H1 (cell line): ENCODE results near the gene IL2RG. TPM values are rescaled to one million over a fixed set of nuclear protein-coding genes. Genes with fewer than 3 reads are reported as not detected.

Experiments
- CTCF ChIA-PET: fragments of 300-600 bp; sonication (Branson Sonifier 250); formaldehyde crosslinking; loops from one replicate; lab custom pipeline; 2021; ENCODE audit not compliant: partially characterized antibody; lab: Charles Lee
- POLR2A ChIA-PET: fragments of 300-600 bp; sonication (Branson Sonifier 250); formaldehyde crosslinking; loops from one replicate; lab custom pipeline; 2021; ENCODE audit warnings: inconsistent platforms; ENCODE audit not compliant: partially characterized antibody; lab: Charles Lee
- DNase-seq, 2 experiments: peaks; one replicate each; pipeline versions ENCODE4 v3.0.0 to v3.0.0-alpha.2; 2010 to 2022; ENCODE audit warnings: low spot score in 2 of 2, low read depth in 1 of 2, mixed read lengths in 1 of 2
- FAIRE-seq: peaks from 2 replicates; lab custom pipeline; 2011; peaks lifted over from hg19 to GRCh38; lab: Jason Lieb, UNC
- H2AFZ ChIP-seq: 2 replicates; pipeline ENCODE4 v1.8.1; 2012; ENCODE audit warnings: low read length, inconsistent platforms
- H2AK5ac ChIP-seq: 2 replicates; pipeline ENCODE4 v1.6.1; 2013; ENCODE audit warnings: low read depth, low read length
- H2BK120ac ChIP-seq: replicated peaks from 2 replicates; pipeline ENCODE3; 2013; ENCODE audit warnings: low read depth, low read length, inconsistent platforms
- H2BK12ac ChIP-seq: 2 replicates; pipeline ENCODE4 v1.6.1; 2013; ENCODE audit warnings: low read depth, low read length
- H2BK15ac ChIP-seq: 2 replicates; pipeline ENCODE4 v1.6.1; 2013; ENCODE audit warnings: low read length
- H2BK20ac ChIP-seq: 2 replicates; pipeline ENCODE4 v1.6.1; 2013; ENCODE audit warnings: low read length
- H2BK5ac ChIP-seq: 2 replicates; pipeline ENCODE4 v1.6.1; 2013; ENCODE audit warnings: low read depth, low read length
- H3K14ac ChIP-seq: 2 replicates; pipeline ENCODE4 v1.6.1; 2013; ENCODE audit warnings: inconsistent platforms; ENCODE audit not compliant: insufficient read length
- H3K18ac ChIP-seq: 2 replicates; pipeline ENCODE4 v1.6.1; 2013; ENCODE audit warnings: low read length; ENCODE audit errors: extremely low read depth
- H3K23ac ChIP-seq: 2 replicates; pipeline ENCODE4 v1.6.1; 2013; ENCODE audit warnings: inconsistent platforms; ENCODE audit not compliant: insufficient read length
- H3K23me2 ChIP-seq: 2 replicates; pipeline ENCODE4 v1.6.1; 2013; ENCODE audit warnings: low read depth, low read length
- H3K27ac ChIP-seq: 2 replicates; pipeline ENCODE4 v1.6.1; 2011; ENCODE audit warnings: low read depth, low read length, inconsistent platforms
- H3K27me3 ChIP-seq, 4 experiments: replicated peaks in 1 of 4; 1 replicate in 1 of 4; 2 replicates in 3 of 4; pipeline versions ENCODE4 v1.6.1 to v1.8.1; 2011 to 2013; ENCODE audit warnings: low read length in 3 of 4, mild to moderate bottlenecking in 3 of 4, inconsistent platforms in 2 of 4, mixed read lengths in 2 of 4, moderate library complexity in 1 of 4; ENCODE audit not compliant: control insufficient read depth in 3 of 4, insufficient read depth in 3 of 4; ENCODE audit errors: extremely low read depth in 1 of 4
- H3K36me3 ChIP-seq, 4 experiments: 2 replicates each; pipeline versions ENCODE4 v1.6.1 to v1.8.1; 2011 to 2013; ENCODE audit warnings: mild to moderate bottlenecking in 4 of 4, low read length in 3 of 4, moderate library complexity in 2 of 4, control low read depth in 1 of 4, inconsistent platforms in 1 of 4; ENCODE audit not compliant: insufficient read depth in 4 of 4, control insufficient read depth in 2 of 4
- H3K4ac ChIP-seq: replicated peaks from 2 replicates; pipeline ENCODE3; 2013; ENCODE audit warnings: low read length, low read depth, mixed read lengths, inconsistent platforms; ENCODE audit not compliant: insufficient read length
- H3K4me1 ChIP-seq, 4 experiments: replicated peaks in 1 of 4; 1 replicate in 1 of 4; 2 replicates in 3 of 4; pipeline versions ENCODE4 v1.6.1 to v1.8.1; 2011 to 2013; ENCODE audit warnings: low read length in 3 of 4, inconsistent platforms in 2 of 4, mixed read lengths in 1 of 4; ENCODE audit not compliant: insufficient read depth in 4 of 4, control insufficient read depth in 3 of 4
- H3K4me2 ChIP-seq, 2 experiments: 2 replicates each; pipeline versions ENCODE4 v1.6.1 to v1.8.1; 2011 to 2013; ENCODE audit warnings: low read depth in 2 of 2, low read length in 2 of 2, control low read depth in 1 of 2, inconsistent platforms in 1 of 2, mild to moderate bottlenecking in 1 of 2; ENCODE audit not compliant: insufficient read depth in 1 of 2
- H3K4me3 ChIP-seq, 4 experiments: fragments of 200-600, 300-600 bp in 1 of 4; sonication (generic), shearing (Covaris generic), sonication (Bioruptor Twin) in 1 of 4; 2 replicates each; pipeline versions ENCODE4 v1.5.1 to v1.8.1; 2011 to 2016; ENCODE audit warnings: low read length in 4 of 4, low read depth in 3 of 4, control low read depth in 2 of 4, inconsistent platforms in 2 of 4, mild to moderate bottlenecking in 2 of 4, mixed read lengths in 1 of 4, moderate library complexity in 1 of 4; ENCODE audit not compliant: insufficient read depth in 2 of 4; ENCODE audit errors: extremely low read depth in 1 of 4
- H3K56ac ChIP-seq: replicated peaks from 2 replicates; pipeline ENCODE3; 2013; ENCODE audit warnings: low read depth, mild to moderate bottlenecking, mixed read lengths, low read length, inconsistent platforms; ENCODE audit not compliant: insufficient read length
- H3K79me1 ChIP-seq: 2 replicates; pipeline ENCODE4 v1.6.1; 2013; ENCODE audit warnings: low read depth, low read length, control low read depth
- H3K79me2 ChIP-seq, 2 experiments: 2 replicates each; pipeline versions ENCODE4 v1.6.1 to v1.8.1; 2012 to 2013; ENCODE audit warnings: low read length in 2 of 2, mild to moderate bottlenecking in 2 of 2, inconsistent platforms in 1 of 2; ENCODE audit not compliant: insufficient read depth in 2 of 2, control insufficient read depth in 1 of 2
- H3K9ac ChIP-seq, 4 experiments: replicated peaks in 1 of 4; 1 replicate in 1 of 4; 2 replicates in 3 of 4; pipeline versions ENCODE4 v1.6.1 to v1.8.1; 2011 to 2013; ENCODE audit warnings: low read depth in 3 of 4, low read length in 3 of 4, control low read depth in 2 of 4, mild to moderate bottlenecking in 2 of 4, moderate library complexity in 2 of 4, inconsistent platforms in 1 of 4; ENCODE audit errors: extremely low read depth in 1 of 4
- H3K9me3 ChIP-seq, 2 experiments: 2 replicates each; pipeline versions ENCODE4 v1.6.1 to v1.8.1; 2012 to 2013; ENCODE audit warnings: mild to moderate bottlenecking in 2 of 2, moderate library complexity in 2 of 2, control low read depth in 1 of 2, inconsistent platforms in 1 of 2, low read depth in 1 of 2, low read length in 1 of 2, mixed read lengths in 1 of 2; ENCODE audit not compliant: insufficient read depth in 2 of 2
- H4K20me1 ChIP-seq, 2 experiments: replicated peaks in 1 of 2; 2 replicates each; pipeline versions ENCODE3 to v1.8.1; 2011 to 2013; ENCODE audit warnings: inconsistent platforms in 2 of 2, low read length in 2 of 2, mild to moderate bottlenecking in 1 of 2; ENCODE audit not compliant: insufficient read depth in 2 of 2, control insufficient read depth in 1 of 2
- H4K5ac ChIP-seq: 2 replicates; pipeline ENCODE4 v1.6.1; 2013; ENCODE audit warnings: low read length, low read depth, mixed read lengths, inconsistent platforms; ENCODE audit not compliant: insufficient read length
- H4K8ac ChIP-seq: 2 replicates; pipeline ENCODE4 v1.8.0; 2013; ENCODE audit warnings: mild to moderate bottlenecking, moderate library complexity, low read length, inconsistent platforms; ENCODE audit not compliant: insufficient read depth; ENCODE audit errors: extremely low read depth
- H4K91ac ChIP-seq: replicated peaks from 2 replicates; pipeline ENCODE3; 2013; ENCODE audit warnings: low read length, mixed read lengths, inconsistent platforms; ENCODE audit not compliant: insufficient read length
- ATF2 ChIP-seq: IDR thresholded peaks from 2 replicates; pipeline ENCODE4 v1.6.1; 2012; ENCODE audit warnings: low read length, inconsistent platforms
- CTBP2 ChIP-seq: IDR thresholded peaks from 2 replicates; pipeline ENCODE4 v1.7.0; 2011; ENCODE audit warnings: borderline replicate concordance, mild to moderate bottlenecking, moderate library complexity, mixed read lengths, low read length; ENCODE audit not compliant: insufficient read depth, insufficient read length
- CTCF ChIP-seq, 3 experiments: IDR thresholded peaks; 1 replicate in 2 of 3; 2 replicates in 1 of 3; pipeline versions ENCODE4 v1.5.1 to v1.6.1; 2011; ENCODE audit warnings: low read length in 3 of 3, mild to moderate bottlenecking in 3 of 3, inconsistent platforms in 2 of 3, low read depth in 1 of 3, moderate library complexity in 1 of 3; ENCODE audit not compliant: insufficient read depth in 1 of 3; ENCODE audit errors: control extremely low read depth in 1 of 3
- FOSL1 ChIP-seq: IDR thresholded peaks from 2 replicates; pipeline ENCODE4 v1.6.1; 2011; ENCODE audit warnings: mild to moderate bottlenecking, low read depth, low read length, moderate library complexity; ENCODE audit not compliant: insufficient read depth
- KDM1A ChIP-seq: fragments of 200-600, 300-600 bp; sonication (generic); IDR thresholded peaks from 2 replicates; pipeline ENCODE4 v1.7.1; 2016; ENCODE audit warnings: mild to moderate bottlenecking, low read length, borderline replicate concordance
- MAFK ChIP-seq: IDR thresholded peaks from 2 replicates; pipeline ENCODE4 v1.6.1; 2012; ENCODE audit warnings: low read depth, mild to moderate bottlenecking, improper control_type of control experiment, low read length
- MAX ChIP-seq: IDR thresholded peaks from 2 replicates; pipeline ENCODE4 v1.6.1; 2012; ENCODE audit warnings: inconsistent platforms
- RAD21 ChIP-seq, 2 experiments: IDR thresholded peaks in 1 of 2; conservative IDR thresholded peaks in 1 of 2; 2 replicates each; pipeline ENCODE4 v1.6.1; 2011; ENCODE audit warnings: low read depth in 2 of 2, low read length in 2 of 2, improper control_type of control experiment in 1 of 2, inconsistent platforms in 1 of 2, mild to moderate bottlenecking in 1 of 2, moderate library complexity in 1 of 2
- SP2 ChIP-seq: IDR thresholded peaks from 2 replicates; pipeline ENCODE4 v1.6.1; 2012; ENCODE audit warnings: mild to moderate bottlenecking, low read length, inconsistent platforms
- WGBS, 2 experiments: shearing (Covaris generic) in 1 of 2; methylation state at CpG; one replicate each; pipeline versions ENCODE4 v1.1.6 to v1.1.7; 2013 to 2015; ENCODE audit warnings: low lambda C conversion rate in 2 of 2, mixed read lengths in 2 of 2, inconsistent platforms in 1 of 2, low coverage in 1 of 2, missing lambda C conversion rate in 1 of 2; ENCODE audit not compliant: insufficient replicate concordance in 2 of 2, insufficient coverage in 1 of 2, insufficient read length in 1 of 2; ENCODE audit errors: extremely low coverage in 1 of 2, missing lambda C conversion rate in 1 of 2; 5-methylcytosine and 5-hydroxymethylcytosine counted together
- polyA plus RNA-seq, 7 experiments: library from polyadenylated mRNA; depleted of rRNA in 3 of 7; stranded (reverse) in 5 of 7; unstranded in 2 of 7; fragments of >200 nt in 5 of 7; fragments of 200-250 nt in 2 of 7; gene quantifications; 1 replicate in 5 of 7; 2 replicates in 1 of 7; 4 replicates in 1 of 7; pipeline versions ENCODE4 v1.2.1 to v1.2.3, GENCODE V29; 2011 to 2013; ENCODE audit warnings: missing spikeins in 2 of 7, mixed read lengths in 2 of 7
- total RNA-seq: library from RNA; stranded (reverse); fragmentation: NEBNext Ultra II Directional; extraction: Animal tissue kit (Norgen Biotek cat#: 25700); gene quantifications from 2 replicates; pipeline ENCODE4 v1.2.1, GENCODE V29; 2021

Gene IL2RG
- total and polyA plus RNA-seq, 2 of the 8 experiments (the other 6 are each of a cell fraction or from before 2014, with no cell fraction given), result not detected

- Histone ChIP-seq H4K20me1 (no peaks in the 10 kb centered on the region), H2BK5ac (no peak overlapping the region), H3K14ac (no peak overlapping the region), H4K8ac (no peak overlapping the region), H4K5ac (no peak overlapping the region), H4K91ac (no peak overlapping the region), H3K4me1 (no peaks in the 10 kb centered on the region), H3K9ac (no peak overlapping the region), H2AK5ac (no peak overlapping the region), H3K79me2 (no peaks in the 10 kb centered on the region), H3K56ac (no peak overlapping the region), H3K79me1 (no peaks in the 10 kb centered on the region), H3K4ac (no peak overlapping the region), H3K4me3 (no peak overlapping the region), H3K9me3 (no peaks in the 10 kb centered on the region), H2BK15ac (no peak overlapping the region), H3K23me2 (no peaks in the 10 kb centered on the region), H3K27me3 (no peaks in the 10 kb centered on the region), H2BK12ac (no peak overlapping the region), H3K18ac (no peak overlapping the region), H3K36me3 (no peaks in the 10 kb centered on the region), H3K4me2 (no peak overlapping the region), H3K23ac (no peak overlapping the region), H2AFZ (no peak overlapping the region), H3K27ac (no peak overlapping the region), H2BK20ac (no peak overlapping the region), H2BK120ac (no peak overlapping the region)
- DNase-seq (no peak), FAIRE-seq (no peak)
- ChIA-PET CTCF (interaction anchor here (0.6 kb wide), 1 partner anchor 18 kb away, joined by 3 read pairs; the partner anchor contains the start of gene SNX12), POLR2A (interaction anchor here (1.0 kb wide), 1 partner anchor 33 kb away, joined by 3 read pairs; no protein-coding TSS in a partner anchor)
- 93% methylated on average over 4 of the region's 4 CpGs; no CpG with 5 or more reads in 1 of the 2 experiments for WGBS, 2 experiments
- TF ChIP-seq ATF2, result no peak
- no peak for TF ChIP-seq FOSL1
- no peak for TF ChIP-seq CTBP2
- no peak for TF ChIP-seq KDM1A
- TF ChIP-seq SP2, result no peak
- TF ChIP-seq MAFK, result no peak
- TF ChIP-seq MAX, result no peak
- no peak for TF ChIP-seq RAD21 (IDR thresholded peaks at IDR 0.05 in 1 of 2, conservative IDR thresholded peaks at IDR 0.05 in 1 of 2; ENCODE audit: low read depth in 2 of 2, low read length in 2 of 2)
- TF ChIP-seq CTCF (IDR thresholded peaks at IDR 0.05; ENCODE audit: control extremely low read depth in 1 of 3, insufficient read depth in 1 of 3, low read depth in 1 of 3, low read length in 3 of 3), result no peak
Measured at GRCh38 chrX:71085900-71086299, 25.5 kb downstream of the IL2RG start.
